Embryonic facial prominence (tissue), 1 donor: ENCODE data around the gene LST1.

ENCODE experiments used
- DNase-seq: peaks from one replicate; pipeline ENCODE4 v3.0.0-alpha.2; 2016; ENCODE audit errors: extremely low spot score

Gene LST1

DNA sequence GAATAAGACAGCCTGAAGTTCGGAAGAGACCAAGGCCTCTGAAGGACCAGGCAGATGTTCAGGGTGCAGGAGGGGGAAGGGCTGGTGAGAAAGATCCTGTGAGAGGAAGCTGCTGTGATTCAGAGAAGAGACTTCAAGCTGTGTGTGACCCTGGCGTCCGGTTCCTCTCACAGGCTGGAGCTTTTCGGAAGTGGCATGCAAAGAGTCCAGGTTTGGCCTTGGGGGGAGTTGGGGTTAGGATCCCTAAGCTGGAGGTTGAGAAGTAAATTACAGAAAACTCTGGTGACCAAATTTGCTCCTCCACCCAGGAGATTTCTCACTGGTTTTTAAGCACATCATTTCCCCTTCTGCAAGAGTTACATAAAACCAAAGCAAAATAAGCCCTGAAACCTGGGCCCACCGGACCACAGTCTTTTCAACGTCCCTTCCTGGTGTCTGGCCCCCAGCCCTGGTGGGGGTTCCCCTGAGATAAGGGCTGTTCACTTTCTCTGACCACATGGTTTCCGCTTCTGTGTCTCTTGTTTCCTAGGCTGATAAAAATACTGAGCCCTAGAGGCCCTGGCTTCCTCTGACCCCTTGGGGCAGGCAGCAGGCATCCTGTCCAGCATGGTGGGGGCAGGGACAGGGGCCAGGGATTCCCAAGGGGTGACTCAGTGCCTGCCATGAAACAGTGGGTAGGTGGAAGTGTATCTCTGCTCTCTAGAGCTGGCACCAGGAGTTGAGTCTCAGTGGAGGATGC lies 25.9 kb upstream of the LST1 start:
- no peak for DNase-seq

DNA sequence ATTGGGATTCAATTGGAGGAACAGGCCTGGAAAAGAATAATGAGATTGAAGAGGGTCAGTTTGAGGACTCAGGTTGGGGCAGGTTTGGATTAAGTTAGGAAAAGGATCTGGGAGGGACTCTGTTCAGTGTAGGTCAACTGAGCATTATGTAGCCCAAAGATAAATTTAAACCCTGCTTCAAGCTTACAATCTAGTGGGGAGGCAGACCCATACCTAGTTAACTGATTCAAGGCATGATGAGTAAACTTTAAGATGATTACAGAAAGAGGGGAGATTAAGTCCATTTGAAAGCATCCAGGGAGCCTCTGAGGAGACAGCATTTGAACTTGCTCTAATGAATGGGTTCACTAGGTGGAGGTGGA lies 25.4 kb upstream of the LST1 start:
- DNase-seq: no peak

GRCh38 chr6:31567531-31568370 lies 18.3 kb upstream of the LST1 start:
- DNase-seq: no peak

DNA sequence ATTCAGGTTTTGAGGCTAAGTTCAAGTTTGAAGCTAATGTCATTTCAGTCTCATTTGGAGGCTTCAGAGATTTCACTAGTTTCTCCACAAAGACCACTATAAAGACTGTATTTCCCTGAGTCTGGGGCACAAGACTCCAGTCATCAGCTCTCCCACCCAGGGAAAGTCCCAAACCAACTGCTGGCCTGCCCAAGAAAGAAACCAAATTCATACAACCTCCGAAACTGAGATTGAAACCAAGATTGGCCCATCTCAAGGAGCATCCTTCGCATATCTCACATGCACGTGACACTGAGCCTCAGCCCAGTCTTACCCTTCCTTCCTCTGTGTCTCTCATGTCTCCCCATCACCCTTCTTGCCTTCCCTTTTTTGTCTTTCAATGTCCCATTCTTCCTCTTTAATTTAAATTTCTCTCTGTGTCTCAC lies 17.5 kb upstream of the LST1 start:
- no peak for DNase-seq

DNA sequence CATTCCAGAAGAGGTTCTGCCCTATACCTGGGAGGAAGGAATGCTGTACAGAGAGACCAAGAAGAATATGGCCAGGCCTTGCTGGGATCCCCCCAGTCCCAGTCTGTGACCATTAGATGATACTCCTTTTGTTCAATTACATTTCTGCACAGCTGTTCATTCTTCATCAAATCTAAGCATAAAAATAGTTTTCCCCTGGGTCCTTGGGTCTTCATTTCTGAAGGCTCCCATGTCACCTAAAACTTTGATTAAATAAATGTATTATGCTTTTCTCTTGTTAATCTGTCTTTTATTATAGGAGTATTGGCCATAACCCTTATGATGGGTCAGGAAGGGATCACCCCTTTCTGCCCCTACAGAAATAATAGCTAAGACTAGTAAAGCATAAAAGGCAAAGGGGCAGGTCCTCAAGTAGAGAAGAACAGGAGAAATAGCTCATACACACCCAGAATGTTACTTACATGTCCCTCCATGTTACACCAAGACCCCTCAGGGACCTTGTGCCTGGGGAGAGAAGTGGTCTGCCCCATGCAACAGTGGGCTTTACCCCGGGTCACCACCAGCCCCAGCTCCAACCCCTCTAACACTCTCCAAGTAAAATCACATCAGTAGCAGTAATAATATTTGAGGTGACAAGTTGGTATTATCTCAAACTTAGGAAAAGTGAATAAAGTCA lies 16.1 kb upstream of the LST1 start:
- DNase-seq: no peak

- DNase-seq: no peak
Observed at GRCh38 chr6:31572041-31572911, 13.8 kb upstream of the LST1 start, which contains the start of gene LTA. Gene LTA, plus strand, starts transcription at chr6:31572289. Its CDS starts 454 bp downstream, at chr6:31572743.

DNA sequence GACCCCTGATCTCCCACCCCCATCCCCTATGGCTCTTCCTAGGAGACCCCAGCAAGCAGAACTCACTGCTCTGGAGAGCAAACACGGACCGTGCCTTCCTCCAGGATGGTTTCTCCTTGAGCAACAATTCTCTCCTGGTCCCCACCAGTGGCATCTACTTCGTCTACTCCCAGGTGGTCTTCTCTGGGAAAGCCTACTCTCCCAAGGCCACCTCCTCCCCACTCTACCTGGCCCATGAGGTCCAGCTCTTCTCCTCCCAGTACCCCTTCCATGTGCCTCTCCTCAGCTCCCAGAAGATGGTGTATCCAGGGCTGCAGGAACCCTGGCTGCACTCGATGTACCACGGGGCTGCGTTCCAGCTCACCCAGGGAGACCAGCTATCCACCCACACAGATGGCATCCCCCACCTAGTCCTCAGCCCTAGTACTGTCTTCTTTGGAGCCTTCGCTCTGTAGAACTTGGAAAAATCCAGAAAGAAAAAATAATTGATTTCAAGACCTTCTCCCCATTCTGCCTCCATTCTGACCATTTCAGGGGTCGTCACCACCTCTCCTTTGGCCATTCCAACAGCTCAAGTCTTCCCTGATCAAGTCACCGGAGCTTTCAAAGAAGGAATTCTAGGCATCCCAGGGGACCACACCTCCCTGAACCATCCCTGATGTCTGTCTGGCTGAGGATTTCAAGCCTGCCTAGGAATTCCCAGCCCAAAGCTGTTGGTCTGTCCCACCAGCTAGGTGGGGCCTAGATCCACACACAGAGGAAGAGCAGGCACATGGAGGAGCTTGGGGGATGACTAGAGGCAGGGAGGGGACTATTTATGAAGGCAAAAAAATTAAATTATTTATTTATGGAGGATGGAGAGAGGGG lies 12.6 kb upstream of the LST1 start:
- DNase-seq: no peak

GRCh38 chr6:31574106-31575061 lies 11.7 kb upstream of the LST1 start:
- DNase-seq: no peak

DNA sequence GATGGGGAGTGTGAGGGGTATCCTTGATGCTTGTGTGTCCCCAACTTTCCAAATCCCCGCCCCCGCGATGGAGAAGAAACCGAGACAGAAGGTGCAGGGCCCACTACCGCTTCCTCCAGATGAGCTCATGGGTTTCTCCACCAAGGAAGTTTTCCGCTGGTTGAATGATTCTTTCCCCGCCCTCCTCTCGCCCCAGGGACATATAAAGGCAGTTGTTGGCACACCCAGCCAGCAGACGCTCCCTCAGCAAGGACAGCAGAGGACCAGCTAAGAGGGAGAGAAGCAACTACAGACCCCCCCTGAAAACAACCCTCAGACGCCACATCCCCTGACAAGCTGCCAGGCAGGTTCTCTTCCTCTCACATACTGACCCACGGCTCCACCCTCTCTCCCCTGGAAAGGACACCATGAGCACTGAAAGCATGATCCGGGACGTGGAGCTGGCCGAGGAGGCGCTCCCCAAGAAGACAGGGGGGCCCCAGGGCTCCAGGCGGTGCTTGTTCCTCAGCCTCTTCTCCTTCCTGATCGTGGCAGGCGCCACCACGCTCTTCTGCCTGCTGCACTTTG lies 10.7 kb upstream of the LST1 start, which contains the start of gene TNF:
TSS of gene TNF (plus strand) at position 231 of the 567 bp plus-strand sequence. CDS start at position 408, 177 bp downstream.
- no peak for DNase-seq

DNA sequence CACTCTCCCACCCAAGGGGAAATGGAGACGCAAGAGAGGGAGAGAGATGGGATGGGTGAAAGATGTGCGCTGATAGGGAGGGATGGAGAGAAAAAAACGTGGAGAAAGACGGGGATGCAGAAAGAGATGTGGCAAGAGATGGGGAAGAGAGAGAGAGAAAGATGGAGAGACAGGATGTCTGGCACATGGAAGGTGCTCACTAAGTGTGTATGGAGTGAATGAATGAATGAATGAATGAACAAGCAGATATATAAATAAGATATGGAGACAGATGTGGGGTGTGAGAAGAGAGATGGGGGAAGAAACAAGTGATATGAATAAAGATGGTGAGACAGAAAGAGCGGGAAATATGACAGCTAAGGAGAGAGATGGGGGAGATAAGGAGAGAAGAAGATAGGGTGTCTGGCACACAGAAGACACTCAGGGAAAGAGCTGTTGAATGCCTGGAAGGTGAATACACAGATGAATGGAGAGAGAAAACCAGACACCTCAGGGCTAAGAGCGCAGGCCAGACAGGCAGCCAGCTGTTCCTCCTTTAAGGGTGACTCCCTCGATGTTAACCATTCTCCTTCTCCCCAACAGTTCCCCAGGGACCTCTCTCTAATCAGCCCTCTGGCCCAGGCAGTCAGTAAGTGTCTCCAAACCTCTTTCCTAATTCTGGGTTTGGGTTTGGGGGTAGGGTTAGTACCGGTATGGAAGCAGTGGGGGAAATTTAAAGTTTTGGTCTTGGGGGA lies 10.0 kb upstream of the LST1 start:
- no peak for DNase-seq

DNA sequence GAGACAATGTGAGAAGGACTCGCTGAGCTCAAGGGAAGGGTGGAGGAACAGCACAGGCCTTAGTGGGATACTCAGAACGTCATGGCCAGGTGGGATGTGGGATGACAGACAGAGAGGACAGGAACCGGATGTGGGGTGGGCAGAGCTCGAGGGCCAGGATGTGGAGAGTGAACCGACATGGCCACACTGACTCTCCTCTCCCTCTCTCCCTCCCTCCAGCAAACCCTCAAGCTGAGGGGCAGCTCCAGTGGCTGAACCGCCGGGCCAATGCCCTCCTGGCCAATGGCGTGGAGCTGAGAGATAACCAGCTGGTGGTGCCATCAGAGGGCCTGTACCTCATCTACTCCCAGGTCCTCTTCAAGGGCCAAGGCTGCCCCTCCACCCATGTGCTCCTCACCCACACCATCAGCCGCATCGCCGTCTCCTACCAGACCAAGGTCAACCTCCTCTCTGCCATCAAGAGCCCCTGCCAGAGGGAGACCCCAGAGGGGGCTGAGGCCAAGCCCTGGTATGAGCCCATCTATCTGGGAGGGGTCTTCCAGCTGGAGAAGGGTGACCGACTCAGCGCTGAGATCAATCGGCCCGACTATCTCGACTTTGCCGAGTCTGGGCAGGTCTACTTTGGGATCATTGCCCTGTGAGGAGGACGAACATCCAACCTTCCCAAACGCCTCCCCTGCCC lies 9.0 kb upstream of the LST1 start:
- no peak for DNase-seq

GRCh38 chr6:31577579-31577966 lies 8.5 kb upstream of the LST1 start:
- DNase-seq: no peak

DNA sequence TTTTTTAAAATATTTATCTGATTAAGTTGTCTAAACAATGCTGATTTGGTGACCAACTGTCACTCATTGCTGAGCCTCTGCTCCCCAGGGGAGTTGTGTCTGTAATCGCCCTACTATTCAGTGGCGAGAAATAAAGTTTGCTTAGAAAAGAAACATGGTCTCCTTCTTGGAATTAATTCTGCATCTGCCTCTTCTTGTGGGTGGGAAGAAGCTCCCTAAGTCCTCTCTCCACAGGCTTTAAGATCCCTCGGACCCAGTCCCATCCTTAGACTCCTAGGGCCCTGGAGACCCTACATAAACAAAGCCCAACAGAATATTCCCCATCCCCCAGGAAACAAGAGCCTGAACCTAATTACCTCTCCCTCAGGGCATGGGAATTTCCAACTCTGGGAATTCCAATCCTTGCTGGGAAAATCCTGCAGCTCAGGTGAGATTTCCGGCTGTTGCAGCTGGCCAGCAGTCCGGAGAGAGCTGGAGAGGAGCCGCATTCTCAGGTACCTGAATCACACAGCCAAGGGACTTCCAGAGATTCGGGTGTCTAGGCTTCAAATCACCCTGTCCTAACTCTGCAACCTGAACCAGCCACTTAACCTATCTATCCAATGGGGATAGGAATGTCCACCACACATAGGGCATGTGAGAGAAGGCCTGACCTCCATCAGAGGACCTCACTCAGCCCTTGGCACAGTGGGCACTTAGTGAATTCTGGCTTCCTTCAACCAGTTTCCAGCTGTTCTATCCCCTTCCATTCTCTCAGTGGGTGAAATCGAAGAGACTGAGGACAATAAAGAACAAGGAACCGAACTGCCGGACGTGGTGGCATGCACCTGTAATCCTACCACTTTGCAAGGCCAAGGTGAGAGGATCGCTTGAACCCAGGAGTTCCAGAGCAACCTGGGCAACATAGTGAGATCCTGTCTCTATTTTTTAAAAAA lies 7.6 kb upstream of the LST1 start:
- DNase-seq: no peak

DNA sequence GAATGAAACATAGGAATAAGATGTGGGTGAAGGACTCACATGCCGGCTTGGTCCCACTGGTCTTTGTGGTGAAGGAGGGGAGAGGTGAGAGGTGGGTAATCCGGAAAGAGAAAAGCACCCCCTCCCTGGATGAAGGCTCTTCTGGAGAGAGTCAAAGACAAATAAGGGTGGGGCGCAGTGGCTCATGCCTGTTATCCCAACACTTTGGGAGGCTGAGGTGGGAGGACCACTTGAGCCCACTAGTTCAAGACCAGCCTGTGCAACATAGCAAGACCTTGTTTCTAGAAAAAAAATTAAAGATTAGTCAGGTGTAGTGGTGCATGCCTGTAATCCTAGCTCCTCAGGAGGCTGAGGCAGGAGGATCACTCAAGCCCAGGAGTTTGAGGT lies 7.0 kb upstream of the LST1 start:
- DNase-seq: no peak

DNA sequence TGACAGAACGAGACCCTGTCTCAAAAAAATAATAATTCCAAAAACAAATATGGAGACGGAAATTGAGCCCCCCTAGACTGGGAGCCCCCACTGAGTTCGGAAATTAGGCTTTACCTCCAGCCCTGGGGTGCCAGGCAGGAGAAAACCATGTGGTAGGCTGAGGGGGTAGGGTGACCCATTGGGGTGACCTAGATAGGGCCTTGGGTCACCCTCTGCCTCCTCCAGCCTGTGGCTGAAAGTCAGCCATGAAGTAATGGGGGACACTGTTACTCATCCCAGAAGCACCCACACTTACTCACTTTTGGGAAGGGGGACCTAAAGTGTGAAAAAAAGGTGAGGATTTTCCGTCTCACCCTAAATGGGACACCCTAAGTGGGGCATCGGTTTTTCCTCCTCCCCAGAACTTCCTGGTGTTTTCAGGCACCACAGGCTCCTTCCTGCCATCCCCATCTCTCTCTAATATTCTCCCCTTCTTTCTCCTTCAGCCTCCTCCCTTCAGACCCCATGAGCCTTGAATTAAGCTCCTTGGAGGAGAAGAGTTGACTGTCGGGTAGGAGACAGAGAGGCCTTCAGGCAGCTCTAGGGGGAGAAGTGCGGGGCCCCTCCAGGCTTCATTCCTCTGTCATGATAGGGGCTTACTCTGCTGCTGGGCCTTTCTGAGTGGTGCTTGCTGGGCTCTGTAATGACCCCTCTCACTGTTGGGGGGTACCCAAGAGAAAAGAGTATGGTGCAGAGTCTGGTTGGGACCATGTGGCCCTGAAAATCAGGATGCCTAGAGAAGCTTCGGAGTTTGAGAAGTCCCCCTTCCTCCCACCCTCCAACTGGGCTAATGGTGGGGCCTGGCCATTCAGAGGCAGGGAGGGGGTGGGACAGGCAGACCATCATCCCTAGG lies 6.3 kb upstream of the LST1 start:
- no peak for DNase-seq

DNA sequence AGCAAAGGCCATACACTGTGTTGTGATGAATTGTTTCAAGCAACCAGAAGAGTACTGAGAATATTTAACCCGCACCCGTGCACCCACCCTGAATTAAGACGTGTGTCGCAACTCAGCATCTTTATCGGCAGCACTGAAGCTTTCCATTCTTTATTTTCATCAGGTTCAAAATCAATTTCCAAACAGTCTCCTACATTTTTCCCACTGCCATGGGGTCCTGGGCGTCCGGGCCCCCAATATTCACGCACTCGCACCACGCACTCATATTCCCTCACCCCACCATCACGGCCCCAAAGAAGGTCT lies 5.7 kb upstream of the LST1 start:
- no peak for DNase-seq
